Activated CD8-positive, alpha-beta T cell treated with anti-CD3 and anti-CD28 coated beads, Interleukin-2, amount 10 ng/mL, durations not matched to agents 7 days and 5 days (primary cell): ENCODE measurements around the gene SFRP5. TPM values are rescaled to one million over a fixed set of nuclear protein-coding genes. Genes with fewer than 3 reads are reported as not detected.

Source experiments
- ATAC-seq: fragments of 150-1000 bp; cut with Tn5 transposase; one replicate; pipeline ENCODE4 v1.10.0; 2021; ENCODE audit warnings: moderate library complexity
- CTCF ChIA-PET: fragments of 350-600 bp; sonication (Branson Sonifier 250); formaldehyde crosslinking; loops from one replicate; lab custom pipeline; 2021; ENCODE audit warnings: antibody characterized with exemption; lab: Charles Lee
- POLR2A ChIA-PET: fragments of 350-600 bp; sonication (Branson Sonifier 250); formaldehyde crosslinking; loops from one replicate; lab custom pipeline; 2021; ENCODE audit warnings: antibody characterized with exemption; lab: Charles Lee
- DNase-seq: peaks from one replicate; pipeline ENCODE4 v3.0.0-alpha.2; 2020
- H3K27ac Mint-ChIP-seq: one replicate; pipeline ENCODE4 v1.8.0; 2021; ENCODE audit warnings: mild to moderate bottlenecking, mixed read lengths
- H3K27me3 Mint-ChIP-seq: one replicate; pipeline ENCODE4 v1.8.0; 2021; ENCODE audit warnings: low read depth, mixed read lengths
- H3K36me3 Mint-ChIP-seq: one replicate; pipeline ENCODE4 v1.8.0; 2021; ENCODE audit warnings: low read depth, mixed read lengths
- H3K4me1 Mint-ChIP-seq: one replicate; pipeline ENCODE4 v1.8.0; 2021; ENCODE audit warnings: low read depth, mixed read lengths
- H3K4me3 Mint-ChIP-seq: one replicate; pipeline ENCODE4 v1.8.0; 2021; ENCODE audit warnings: mild to moderate bottlenecking, mixed read lengths
- H3K9me3 Mint-ChIP-seq: one replicate; pipeline ENCODE4 v1.8.0; 2022; ENCODE audit warnings: mixed read lengths; ENCODE audit not compliant: insufficient read depth
- total RNA-seq, 2 experiments: library from RNA; stranded (reverse); gene quantifications; one replicate each; pipeline ENCODE4 v1.2.3, GENCODE V29; 2021

SFRP5 gene
- total RNA-seq, 2 experiments from 2014 or later, result 0.24 to 0.42 TPM

GRCh38 chr10:97732052-97732359, 39.8 kb downstream of the SFRP5 start:
- peaks cover 4% of the 10 kb centered on the region for H3K27me3 Mint-ChIP-seq
- no peak for DNase-seq
- H3K4me3 Mint-ChIP-seq, result no peak overlapping the region
- H3K36me3 Mint-ChIP-seq, result peaks cover 2% of the 10 kb centered on the region
- no peak for ATAC-seq
- H3K27ac Mint-ChIP-seq, result no peak overlapping the region
- H3K9me3 Mint-ChIP-seq, result no peaks in the 10 kb centered on the region
- CTCF ChIA-PET, result interaction anchor here (0.9 to 9.6 kb wide), 8 partner anchors 13 to 56 kb away, joined by 3 to 171 read pairs (median 6); partner anchors contain the start of genes AVPI1 and MARVELD1
- peaks cover 10% of the 10 kb centered on the region for H3K4me1 Mint-ChIP-seq
- POLR2A ChIA-PET, result no interaction called here

GRCh38 chr10:97731346-97732051, 40.3 kb downstream of the SFRP5 start:
- ChIA-PET POLR2A (interaction anchor here (1.4 kb wide), 1 partner anchor 15 kb away, joined by 4 read pairs; no protein-coding TSS in a partner anchor), CTCF (interaction anchor here (0.7 to 9.6 kb wide), 12 partner anchors 13 to 159 kb away, joined by 3 to 171 read pairs (median 4); partner anchors contain the start of genes ANKRD2, AVPI1 and MARVELD1)
- Mint-ChIP-seq H3K36me3 (no peaks in the 10 kb centered on the region), H3K9me3 (no peaks in the 10 kb centered on the region), H3K4me1 (peaks cover 6% of the 10 kb centered on the region), H3K4me3 (no peak overlapping the region), H3K27me3 (peaks cover 4% of the 10 kb centered on the region), H3K27ac (no peak overlapping the region)
- no peak for ATAC-seq
- DNase-seq, result peak; percentile 61

GRCh38 chr10:97729014-97729413, 42.8 kb downstream of the SFRP5 start:
- no peak overlapping the region for H3K4me3 Mint-ChIP-seq
- H3K9me3 Mint-ChIP-seq, result no peaks in the 10 kb centered on the region
- no peaks in the 10 kb centered on the region for H3K36me3 Mint-ChIP-seq
- no peaks in the 10 kb centered on the region for H3K4me1 Mint-ChIP-seq
- peaks cover 11% of the 10 kb centered on the region for H3K27me3 Mint-ChIP-seq
- DNase-seq (no peak), ATAC-seq (no peak)
- CTCF ChIA-PET, result interaction anchor here (5.9 to 9.6 kb wide), 2 partner anchors 16 to 25 kb away, joined by 75 to 171 read pairs; partner anchors contain the start of gene MARVELD1
- POLR2A ChIA-PET, result no interaction called here
- no peak overlapping the region for H3K27ac Mint-ChIP-seq

- H3K27ac Mint-ChIP-seq, result no peak overlapping the region
- no peaks in the 10 kb centered on the region for H3K9me3 Mint-ChIP-seq
- no peaks in the 10 kb centered on the region for H3K36me3 Mint-ChIP-seq
- ChIA-PET POLR2A (interaction anchor here (0.6 to 1.8 kb wide), 4 partner anchors 10 to 1349 kb away, joined by 3 to 5 read pairs (median 3); partner anchors contain the start of gene ZFYVE27), CTCF (interaction anchor here (0.6 to 5.0 kb wide), 7 partner anchors 10 to 48 kb away, joined by 3 to 38 read pairs (median 3); partner anchors contain the start of gene ZFYVE27)
- peaks cover 10% of the 10 kb centered on the region for H3K27me3 Mint-ChIP-seq
- H3K4me1 Mint-ChIP-seq, result no peaks in the 10 kb centered on the region
- ATAC-seq, result no peak
- DNase-seq, result no peak
- no peak overlapping the region for H3K4me3 Mint-ChIP-seq
These were observed 45.1 kb downstream of the SFRP5 start for GRCh38 chr10:97726636-97727178.

- H3K36me3 Mint-ChIP-seq, result no peaks in the 10 kb centered on the region
- CTCF ChIA-PET, result interaction anchor here (1.2 to 5.0 kb wide), 6 partner anchors 10 to 303 kb away, joined by 3 to 38 read pairs (median 7); partner anchors contain the start of genes MARVELD1 and ZFYVE27
- H3K4me3 Mint-ChIP-seq, result no peak overlapping the region
- H3K4me1 Mint-ChIP-seq, result no peaks in the 10 kb centered on the region
- POLR2A ChIA-PET, result interaction anchor here (2.2 kb wide), 1 partner anchor 10 kb away, joined by 6 read pairs; the partner anchor contains the start of gene MARVELD1
- ATAC-seq (no peak), DNase-seq (no peak)
- no peak overlapping the region for H3K27ac Mint-ChIP-seq
- peaks cover 10% of the 10 kb centered on the region for H3K27me3 Mint-ChIP-seq
- no peaks in the 10 kb centered on the region for H3K9me3 Mint-ChIP-seq
These were observed 47.4 kb downstream of the SFRP5 start for GRCh38 chr10:97724341-97724941.

- H3K27ac Mint-ChIP-seq, result no peak overlapping the region
- H3K9me3 Mint-ChIP-seq, result no peaks in the 10 kb centered on the region
- H3K4me3 Mint-ChIP-seq, result no peak overlapping the region
- DNase-seq (no peak), ATAC-seq (no peak)
- POLR2A ChIA-PET, result no interaction called here
- no peaks in the 10 kb centered on the region for H3K4me1 Mint-ChIP-seq
- H3K36me3 Mint-ChIP-seq, result no peaks in the 10 kb centered on the region
- CTCF ChIA-PET, result interaction anchor here (1.9 to 5.0 kb wide), 2 partner anchors 13 to 22 kb away, joined by 11 to 38 read pairs; no protein-coding TSS in a partner anchor
- peaks cover 10% of the 10 kb centered on the region for H3K27me3 Mint-ChIP-seq
These were observed 48.8 kb downstream of the SFRP5 start for GRCh38 chr10:97723001-97723400.

- Mint-ChIP-seq H3K27ac (no peak overlapping the region), H3K4me3 (no peak overlapping the region), H3K27me3 (peaks cover 13% of the 10 kb centered on the region), H3K36me3 (no peaks in the 10 kb centered on the region), H3K9me3 (no peaks in the 10 kb centered on the region), H3K4me1 (no peaks in the 10 kb centered on the region)
- CTCF ChIA-PET, result no interaction called here
- POLR2A ChIA-PET, result no interaction called here
- ATAC-seq (no peak), DNase-seq (no peak)
These were observed 49.7 kb downstream of the SFRP5 start for GRCh38 chr10:97721871-97722780.

- no peak overlapping the region for H3K27ac Mint-ChIP-seq
- ATAC-seq (no peak), DNase-seq (no peak)
- H3K9me3 Mint-ChIP-seq, result no peaks in the 10 kb centered on the region
- H3K27me3 Mint-ChIP-seq, result peaks cover 15% of the 10 kb centered on the region
- no peaks in the 10 kb centered on the region for H3K36me3 Mint-ChIP-seq
- ChIA-PET POLR2A (no interaction called here), CTCF (interaction anchor here (1.2 to 1.6 kb wide), 3 partner anchors 18 to 322 kb away, joined by 3 to 7 read pairs (median 3); no protein-coding TSS in a partner anchor)
- peaks cover 9% of the 10 kb centered on the region for H3K4me1 Mint-ChIP-seq
- H3K4me3 Mint-ChIP-seq, result no peak overlapping the region
These were observed 52.2 kb downstream of the SFRP5 start for GRCh38 chr10:97719602-97720001.

GRCh38 chr10:97718659-97719142, 53.1 kb downstream of the SFRP5 start:
- H3K36me3 Mint-ChIP-seq, result no peaks in the 10 kb centered on the region
- no peak for DNase-seq
- H3K4me1 Mint-ChIP-seq, result peaks cover 15% of the 10 kb centered on the region
- peaks cover 14% of the 10 kb centered on the region for H3K27me3 Mint-ChIP-seq
- H3K27ac Mint-ChIP-seq, result no peak overlapping the region
- ATAC-seq, result no peak
- CTCF ChIA-PET, result interaction anchor here (1.0 to 1.6 kb wide), 2 partner anchors 9 to 17 kb away, joined by 4 to 7 read pairs; no protein-coding TSS in a partner anchor
- no peaks in the 10 kb centered on the region for H3K9me3 Mint-ChIP-seq
- H3K4me3 Mint-ChIP-seq, result no peak overlapping the region
- POLR2A ChIA-PET, result no interaction called here

GRCh38 chr10:97718178-97718577, 53.6 kb downstream of the SFRP5 start:
- no peak for ATAC-seq
- ChIA-PET CTCF (interaction anchor here (1.0 to 11.1 kb wide), 3 partner anchors 9 to 17 kb away, joined by 4 to 171 read pairs (median 7); partner anchors contain the start of gene ZFYVE27), POLR2A (no interaction called here)
- Mint-ChIP-seq H3K36me3 (no peaks in the 10 kb centered on the region), H3K9me3 (no peaks in the 10 kb centered on the region), H3K27ac (no peak overlapping the region), H3K27me3 (peaks cover 14% of the 10 kb centered on the region), H3K4me3 (no peak overlapping the region), H3K4me1 (peaks cover 15% of the 10 kb centered on the region)
- no peak for DNase-seq
